Stimulated activated CD8-positive, alpha-beta memory T cell treated with anti-CD3 and anti-CD28 coated beads, Interleukin-2, amount 100 ng/mL, for 48 hours (primary cell): Measurements from ENCODE around the gene ACSF3.

Experiments used
- DNase-seq, 2 donors: peaks; one replicate each; pipeline ENCODE4 v3.0.0-alpha.2; 2020; ENCODE audit warnings: low read depth in 2 of 2

The ACSF3 gene

DNA sequence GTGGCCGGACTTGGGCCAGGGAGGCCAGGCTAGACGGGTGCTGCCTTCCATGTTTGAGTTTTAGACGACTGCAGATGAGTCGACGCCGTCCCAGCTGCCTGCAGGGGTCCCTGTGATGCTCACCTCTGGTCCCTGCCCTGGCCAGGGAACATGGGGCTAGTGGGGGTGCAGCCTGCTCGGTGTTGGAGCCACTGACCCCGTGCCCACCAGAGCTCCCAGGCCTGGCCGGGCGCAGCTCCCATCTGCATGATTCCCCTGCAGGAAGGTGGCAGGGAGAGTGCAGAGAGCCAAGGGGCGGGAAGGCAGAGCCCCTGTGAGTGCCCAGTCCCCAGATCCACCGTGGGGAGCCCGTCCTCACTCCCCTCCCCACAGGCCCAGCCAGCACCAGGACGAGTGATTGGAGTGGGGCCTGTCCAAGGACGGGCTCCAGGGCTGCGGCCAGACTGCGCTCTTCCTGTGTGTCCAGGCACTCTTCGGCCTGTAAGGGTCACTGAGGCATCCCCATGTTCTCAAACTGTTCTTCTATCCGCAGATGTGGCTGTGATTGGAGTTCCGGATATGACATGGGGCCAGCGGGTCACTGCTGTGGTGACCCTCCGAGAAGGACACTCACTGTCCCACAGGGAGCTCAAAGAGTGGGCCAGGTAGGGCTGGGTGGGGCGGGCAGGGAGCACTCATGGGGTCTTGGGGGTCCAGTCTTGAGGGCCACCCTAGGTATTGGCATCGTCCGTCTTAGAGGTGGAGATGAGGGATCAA is 51.9 kb downstream of the ACSF3 start:
- DNase-seq = no peak

DNA sequence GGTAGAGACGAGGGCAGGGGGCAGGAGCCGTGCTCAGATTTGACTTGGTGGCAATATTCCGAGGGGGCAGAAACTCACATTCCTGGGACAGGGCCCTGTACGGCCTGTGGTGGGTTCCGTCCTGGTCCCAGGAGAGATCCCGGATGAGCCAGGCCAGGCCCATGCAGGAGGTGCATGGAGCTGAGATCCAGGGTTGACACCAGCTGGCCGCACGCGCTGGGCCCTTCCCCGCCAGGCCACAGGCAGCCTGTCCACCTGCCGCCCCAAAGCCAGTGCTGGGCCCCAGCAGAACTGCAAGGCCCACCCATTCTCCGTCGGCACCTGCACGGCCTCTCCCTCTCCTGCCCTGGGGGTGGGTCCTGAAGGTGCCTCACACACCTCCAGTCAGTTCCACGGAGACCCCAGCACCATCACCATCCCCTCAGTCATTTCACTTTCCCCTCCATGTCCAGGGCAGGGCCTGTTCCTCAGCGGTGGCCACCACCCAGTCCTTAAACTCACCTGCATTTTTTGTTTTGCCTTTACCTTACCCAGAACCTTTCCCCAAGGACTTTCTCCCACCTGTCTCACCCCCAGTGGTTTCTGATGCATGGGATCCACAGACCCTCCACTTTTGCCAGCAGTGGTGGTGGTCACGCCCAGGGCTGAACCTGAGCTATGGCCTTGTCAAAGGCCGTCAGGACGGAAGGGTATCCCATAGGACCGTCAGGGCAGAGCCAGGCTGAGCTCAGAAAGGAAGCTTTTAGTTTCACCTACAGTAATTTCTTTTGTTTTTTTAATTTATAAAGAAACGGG is 52.8 kb downstream of the ACSF3 start:
- no peak for DNase-seq

DNA sequence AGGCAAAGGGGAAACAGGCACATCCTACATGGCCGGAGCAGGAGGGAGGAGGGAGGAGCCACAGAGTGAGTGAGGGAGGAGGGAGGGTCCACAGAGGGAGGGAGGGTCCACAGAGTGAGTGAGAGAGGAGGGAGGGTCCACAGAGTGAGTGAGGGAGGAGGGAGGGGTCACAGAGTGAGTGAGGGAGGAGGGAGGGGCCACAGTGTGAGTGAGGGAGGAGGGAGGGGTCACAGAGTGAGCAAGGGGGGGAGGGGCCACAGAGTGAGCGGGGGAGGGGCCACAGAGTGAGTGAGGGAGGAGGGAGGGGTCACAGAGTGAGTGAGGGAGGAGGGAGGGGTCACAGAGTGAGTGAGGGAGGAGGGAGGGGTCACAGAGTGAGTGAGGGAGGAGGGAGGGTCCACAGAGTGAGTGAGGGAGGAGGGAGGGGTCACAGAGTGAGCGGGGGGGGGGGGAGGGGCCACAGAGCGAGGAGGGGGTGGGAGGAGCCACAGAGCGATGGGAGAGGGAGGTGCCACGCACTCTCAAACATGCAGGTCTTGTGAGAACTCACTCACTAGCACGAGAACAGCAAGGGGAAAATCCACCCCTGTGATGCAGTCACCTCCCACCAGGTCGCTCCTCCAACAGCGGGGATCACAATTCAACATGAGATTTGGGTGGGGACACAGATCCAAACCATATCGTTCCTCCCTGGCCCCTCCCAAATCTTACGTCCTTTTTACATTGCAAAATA is 53.6 kb downstream of the ACSF3 start:
- no peak for DNase-seq

DNA sequence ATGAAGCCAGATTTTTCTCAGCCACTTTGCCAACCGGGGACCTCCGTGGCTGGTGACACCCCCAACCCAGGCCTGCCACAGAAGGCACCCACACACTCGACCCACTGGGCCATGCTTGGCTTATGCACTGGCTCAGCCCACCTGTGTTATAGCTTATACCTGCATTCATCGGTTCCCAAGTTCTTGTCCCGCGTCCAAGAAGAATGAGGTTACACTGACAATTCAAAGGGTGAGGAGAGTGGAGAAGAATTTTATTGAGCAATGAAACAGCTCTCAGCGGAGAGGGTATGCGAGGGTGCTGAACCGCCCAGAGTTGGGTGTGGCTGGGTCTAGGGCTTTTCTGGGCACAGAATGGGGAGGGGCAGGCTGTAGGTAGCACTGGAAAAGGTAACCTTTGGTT is 55.7 kb downstream of the ACSF3 start:
- no peak for DNase-seq

DNA sequence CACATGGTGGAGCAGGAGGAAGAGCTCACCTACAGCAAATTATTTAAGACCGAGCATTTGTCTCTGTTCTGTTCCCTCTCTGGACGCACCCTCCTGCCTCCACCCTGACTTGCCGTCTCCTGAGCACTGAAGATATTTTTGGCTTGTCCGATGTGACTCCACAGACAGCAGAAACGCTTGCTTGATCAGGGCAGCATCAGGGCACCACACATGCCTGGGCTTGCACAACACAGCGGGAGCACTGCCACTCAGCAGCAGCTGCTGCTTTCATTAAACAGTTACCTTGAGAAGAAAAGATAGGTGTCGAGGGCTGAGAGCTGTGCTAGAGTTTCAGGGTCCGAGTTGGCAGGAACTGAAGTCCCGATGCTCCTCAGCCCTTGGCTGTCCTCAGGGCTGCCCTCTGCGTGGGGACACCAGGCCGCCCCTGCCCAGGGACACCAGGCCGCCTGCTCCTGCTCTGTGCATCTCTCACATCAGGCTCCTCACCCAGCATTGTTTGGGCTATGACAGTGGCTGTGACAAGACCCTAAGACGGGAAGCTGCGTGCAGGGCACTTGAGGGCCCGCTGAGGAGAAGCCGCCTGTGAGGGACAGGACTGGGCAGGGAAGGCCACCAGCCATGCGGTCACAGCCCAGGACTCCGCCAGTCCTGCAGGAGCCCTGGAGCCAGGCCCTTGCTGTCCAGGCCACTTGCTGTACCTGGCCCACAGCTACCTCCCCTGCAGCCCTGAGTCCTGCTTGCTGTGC is 56.6 kb downstream of the ACSF3 start:
- no peak for DNase-seq

DNA sequence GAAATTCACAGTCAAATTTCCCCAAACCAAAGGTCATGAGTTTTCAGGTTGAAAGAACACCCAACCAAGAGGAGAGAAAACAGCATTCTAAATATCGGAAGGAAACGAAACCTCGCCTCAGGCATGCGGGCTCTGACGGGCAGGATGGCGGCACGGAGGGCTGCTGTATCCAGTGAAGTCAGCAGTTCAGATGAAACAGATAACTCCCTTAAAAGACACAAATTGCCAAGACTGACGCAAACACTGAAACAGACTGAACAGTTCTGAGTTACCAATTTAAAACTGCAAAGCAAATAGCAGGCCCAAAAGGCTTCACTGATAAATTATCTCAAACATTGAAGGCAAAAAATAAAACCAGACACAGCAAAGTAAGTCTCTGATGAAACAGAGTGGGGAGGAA is 57.3 kb downstream of the ACSF3 start:
- no peak for DNase-seq

DNA sequence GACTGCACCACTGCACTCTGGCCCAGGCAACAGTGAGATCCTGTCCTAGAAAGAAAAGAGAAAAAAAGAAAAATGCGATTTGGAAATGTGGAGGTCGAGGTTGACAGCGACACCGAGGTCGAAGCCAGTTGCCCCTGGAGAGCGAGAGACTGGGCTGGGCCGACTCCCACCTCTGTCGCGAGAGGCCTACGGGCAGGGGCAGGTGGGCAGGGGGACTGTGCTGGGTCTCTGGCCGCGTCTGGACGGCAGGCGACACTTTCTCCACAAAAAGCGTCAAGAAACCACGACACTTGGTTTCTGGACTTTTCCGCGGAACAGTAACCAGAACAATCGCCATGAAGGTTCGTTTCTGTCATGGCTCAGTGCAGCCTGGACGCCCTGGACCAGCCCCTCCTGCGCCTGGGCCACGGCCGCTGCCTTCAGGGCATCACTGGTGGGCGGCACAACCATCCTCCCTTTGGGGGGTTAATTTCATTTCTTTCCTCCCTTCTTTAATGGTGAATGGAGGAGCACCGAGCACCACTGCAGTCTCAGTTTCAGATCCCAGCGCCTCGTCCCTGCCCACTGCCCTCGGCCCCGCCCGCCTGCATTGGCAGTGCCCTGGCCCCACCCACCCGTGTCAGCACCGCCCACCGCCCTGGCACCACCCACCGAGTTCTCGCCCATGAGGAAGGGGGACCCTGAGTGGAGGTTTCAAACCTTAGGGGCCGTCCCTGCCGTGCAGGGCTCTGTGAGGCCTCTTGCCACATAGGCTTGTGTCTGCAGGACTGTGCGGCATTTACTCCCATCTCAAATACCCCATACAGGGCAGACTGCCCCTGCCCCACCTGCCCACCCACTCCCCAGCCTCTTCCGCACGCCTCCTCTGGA is 59.4 kb downstream of the ACSF3 start:
- DNase-seq = no peak

DNA sequence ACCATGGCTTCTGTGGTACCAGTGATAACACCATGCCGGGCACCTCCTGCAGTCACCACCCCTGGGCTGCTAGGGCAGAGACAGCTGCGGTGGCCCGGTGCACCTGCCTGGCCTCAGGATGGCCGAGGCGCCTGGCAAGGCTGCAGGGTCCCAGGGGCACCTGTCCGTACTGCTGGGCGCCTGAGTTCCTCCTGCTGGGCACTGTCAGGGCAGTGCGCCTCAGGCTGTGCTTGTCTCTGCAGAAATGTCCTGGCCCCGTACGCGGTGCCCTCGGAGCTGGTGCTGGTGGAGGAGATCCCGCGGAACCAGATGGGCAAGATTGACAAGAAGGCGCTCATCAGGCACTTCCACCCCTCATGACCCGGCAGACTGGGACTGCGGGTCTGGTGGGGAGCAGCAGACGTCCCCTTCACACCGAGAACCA is 60.2 kb downstream of the ACSF3 start:
- no peak for DNase-seq

DNA sequence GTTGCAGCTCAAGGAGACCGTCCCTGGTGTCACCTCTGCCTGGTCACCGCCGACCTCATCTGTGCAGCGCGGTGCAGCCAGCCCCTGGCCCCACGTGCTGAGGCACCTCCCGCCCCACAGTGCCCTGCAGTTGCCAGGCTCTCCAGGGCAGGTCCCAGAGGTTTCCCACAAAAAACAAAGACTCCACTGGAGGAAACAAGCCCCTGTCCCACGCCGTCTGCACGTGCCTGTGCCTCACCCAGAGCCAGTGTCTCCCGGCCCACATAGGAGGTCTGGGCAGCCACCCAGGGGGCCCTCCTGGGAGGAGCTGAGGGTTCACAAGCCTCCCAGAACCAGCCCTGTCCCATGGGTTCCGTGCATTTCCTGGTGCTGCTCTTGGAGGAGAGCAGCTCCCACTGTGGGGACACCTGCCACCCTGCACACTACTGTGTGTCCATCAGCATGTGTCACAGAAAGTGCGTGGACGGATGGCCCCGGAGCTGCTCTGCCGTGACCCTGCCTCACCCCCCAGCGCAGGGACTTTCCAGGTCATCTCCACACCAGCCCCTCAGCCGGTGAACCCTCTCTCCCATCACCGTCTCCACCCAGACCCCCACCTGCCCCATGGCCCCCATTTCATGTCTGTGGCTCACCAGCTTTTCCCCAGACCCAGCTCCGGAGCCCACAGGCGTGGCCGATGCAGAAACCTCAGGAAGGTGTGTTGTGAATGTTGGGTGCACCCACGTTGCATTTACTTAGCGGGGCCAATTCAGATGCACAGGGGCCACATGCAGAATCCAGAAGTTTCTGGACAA is 60.9 kb downstream of the ACSF3 start:
- no peak for DNase-seq

DNA sequence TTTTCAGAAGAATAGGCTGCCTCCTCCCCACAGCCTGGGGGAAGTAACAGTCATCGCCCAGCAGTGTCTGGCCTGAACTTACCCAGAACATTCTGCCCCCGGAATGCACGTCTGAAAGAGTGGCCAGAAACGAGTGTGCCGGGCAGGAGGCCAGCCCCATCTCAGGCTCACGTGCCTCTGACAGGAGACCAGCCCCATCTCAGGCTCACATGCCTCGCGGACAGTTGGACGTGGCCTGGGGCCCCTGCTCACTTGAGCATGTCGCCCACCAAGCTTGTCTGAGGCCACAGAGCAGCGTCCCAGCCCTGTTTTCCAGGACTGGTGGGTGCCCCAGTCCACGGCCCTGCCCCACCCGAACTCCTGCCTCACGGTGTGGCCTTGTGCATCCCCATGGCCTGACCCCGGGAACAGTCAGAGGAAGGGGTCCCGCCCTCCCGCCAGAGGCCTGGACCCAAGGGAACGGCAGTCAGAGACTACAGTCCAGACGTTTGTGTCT is 61.6 kb downstream of the ACSF3 start:
- no peak for DNase-seq

DNA sequence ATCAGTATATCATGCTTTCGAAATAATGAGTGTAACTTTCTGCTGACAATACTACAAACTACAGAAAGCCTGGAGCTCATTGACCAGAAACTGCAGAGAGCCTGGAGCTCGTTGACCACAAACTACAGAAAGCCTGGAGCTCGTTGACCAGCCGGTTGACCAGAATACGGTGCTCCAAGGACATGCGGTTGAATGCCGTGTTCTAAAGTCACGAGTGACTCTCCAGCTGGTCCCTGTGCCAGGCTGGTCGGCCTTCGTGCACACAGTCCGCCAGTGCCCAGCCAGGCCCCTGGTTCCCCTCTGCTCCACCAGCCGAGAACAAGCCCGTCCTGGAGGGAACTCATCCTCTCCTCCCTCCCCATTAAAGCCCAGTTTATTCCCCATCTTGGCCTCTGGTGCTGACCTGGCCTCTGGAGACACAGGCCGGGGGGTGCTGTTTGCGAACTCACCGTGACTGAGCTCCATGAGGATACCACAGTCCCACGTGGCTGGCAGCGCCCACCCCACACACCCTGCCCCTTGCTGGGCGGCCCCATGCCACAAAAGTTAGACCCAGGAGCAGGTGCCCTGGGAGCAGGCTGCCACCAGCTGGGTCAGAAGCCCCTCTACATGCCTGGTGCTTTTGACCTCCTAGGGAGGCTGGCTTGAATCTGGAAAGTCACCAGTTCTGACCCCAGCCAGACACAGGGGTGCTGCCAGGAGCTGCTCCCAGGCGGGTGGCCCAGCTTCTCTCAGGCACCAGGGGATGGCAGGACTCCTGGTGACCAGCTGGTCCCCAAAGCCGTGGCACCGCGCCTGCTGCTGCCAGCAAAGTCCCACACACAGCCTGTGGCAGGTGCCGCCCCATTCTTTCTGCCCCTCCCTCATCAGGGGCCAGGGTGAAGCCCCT is 62.4 kb downstream of the ACSF3 start:
- DNase-seq = no peak

DNA sequence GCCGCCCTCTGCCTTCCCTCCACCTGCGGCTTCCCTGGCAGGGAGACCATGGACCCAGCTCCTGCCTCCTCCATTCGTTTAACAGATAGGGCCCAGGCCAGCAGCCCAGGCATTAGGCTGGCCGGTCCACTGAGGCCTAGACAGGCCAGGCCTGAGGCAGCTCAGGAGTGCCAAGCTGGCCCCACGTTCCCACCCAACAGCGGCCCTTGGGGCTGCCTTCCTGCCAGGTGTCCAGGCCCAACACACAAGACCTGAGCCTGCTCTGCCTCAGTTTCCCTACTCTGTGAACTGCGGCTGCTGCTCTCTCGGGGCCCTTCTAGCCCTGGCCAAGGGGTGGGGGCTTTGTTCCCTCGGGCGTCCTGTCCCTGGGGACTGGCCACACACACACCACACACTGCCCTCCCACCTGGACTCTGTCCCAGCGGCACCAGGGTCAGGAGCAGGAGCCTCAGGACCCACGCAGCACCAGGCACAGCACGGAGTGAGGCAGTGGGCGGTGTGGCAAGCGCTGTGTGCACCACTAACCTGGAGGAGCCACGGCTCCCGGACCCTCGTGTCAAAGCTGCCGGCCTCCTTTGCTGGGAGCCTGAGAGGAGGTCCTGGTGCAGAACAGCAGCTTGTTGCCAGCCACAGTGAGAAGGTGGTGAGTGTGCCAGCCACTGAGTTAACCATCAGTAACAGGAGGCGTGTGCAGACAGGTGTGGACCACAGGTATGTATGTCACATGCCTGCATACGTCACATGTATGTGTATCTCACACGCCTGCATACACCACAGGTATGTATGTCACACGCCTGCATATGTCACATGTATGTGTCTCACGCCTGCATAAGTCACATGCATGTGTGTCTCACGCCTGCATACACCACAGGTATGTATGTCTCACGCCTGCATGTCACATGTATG is 63.3 kb downstream of the ACSF3 start:
- DNase-seq = no peak

DNA sequence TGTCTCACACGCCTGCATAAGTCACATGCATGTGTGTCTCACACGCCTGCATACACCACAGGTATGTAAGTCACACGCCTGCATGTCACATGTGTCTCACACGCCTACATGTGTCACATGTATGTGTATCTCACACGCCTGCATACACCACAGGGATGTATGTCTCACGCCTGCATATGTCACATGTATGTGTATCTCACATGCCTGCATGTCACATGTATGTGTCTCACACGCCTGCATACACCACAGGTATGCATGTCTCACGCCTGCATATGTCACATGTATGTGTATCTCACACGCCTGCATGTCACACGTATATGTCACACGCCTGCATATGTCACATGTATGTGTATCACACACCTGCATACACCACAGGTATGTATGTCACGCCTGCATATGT is 64.1 kb downstream of the ACSF3 start:
- no peak for DNase-seq

DNA sequence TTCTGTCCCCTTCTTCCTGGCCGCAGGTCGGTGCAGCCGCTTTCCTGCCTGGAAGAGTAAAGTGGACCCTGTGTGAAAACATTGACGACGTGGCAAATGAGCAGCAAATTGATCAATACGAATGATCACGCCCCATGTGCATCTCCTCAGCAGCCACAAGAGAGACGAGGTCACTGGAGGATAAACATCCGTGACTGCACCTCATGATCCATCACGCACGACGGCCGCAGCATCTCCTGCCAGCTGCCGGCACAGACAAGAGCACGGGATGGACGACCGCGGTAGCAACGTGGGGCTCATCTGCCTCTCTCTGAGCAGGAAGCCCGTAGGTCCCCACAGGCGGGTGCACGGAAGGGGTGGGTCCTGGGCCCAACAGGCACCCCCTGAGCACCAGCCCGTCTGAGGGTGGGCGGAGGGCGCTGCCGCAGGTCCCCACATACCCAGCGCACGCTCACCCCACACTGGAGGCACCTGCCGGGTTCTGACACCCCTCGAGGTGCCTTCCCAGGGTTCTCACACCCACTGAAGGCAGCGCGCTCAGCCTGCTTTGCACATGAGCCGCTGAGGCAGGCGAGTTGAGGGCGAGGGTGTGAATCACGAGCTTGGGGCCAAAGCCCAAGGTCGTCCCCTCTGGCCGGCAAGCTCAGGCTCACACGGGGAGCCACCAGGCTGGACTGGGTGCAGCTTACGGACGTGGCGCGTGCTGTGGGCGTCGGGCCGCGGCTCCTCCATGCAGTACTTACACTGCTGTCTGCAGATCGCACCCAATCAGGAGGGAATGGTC is 65.6 kb downstream of the ACSF3 start:
- DNase-seq = no peak

DNA sequence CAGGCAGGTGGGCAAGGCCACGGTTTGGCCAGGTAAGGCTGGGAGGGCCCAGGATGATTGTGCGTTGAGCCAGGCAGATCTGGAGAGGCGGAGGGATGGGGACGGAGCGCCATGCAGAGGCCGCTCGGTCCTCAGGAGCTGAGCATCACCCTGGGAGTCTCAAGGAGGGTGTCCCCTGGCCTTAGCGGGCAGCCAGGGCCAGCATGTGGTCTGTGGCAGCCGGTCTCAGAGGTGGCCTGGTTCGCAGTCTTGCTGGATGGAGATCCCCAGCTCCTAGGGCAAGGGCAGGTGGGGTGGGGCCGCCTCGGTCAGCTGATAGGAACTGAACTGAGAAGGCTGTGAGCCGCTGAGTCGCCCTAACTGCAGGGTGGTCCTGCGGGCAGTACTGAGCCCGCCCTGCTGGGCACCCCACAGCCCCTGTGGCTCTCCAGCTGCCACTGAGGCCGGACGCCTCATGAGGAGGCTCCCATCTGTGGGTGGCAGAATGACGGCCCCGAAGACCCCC is 66.2 kb downstream of the ACSF3 start:
- no peak for DNase-seq

DNA sequence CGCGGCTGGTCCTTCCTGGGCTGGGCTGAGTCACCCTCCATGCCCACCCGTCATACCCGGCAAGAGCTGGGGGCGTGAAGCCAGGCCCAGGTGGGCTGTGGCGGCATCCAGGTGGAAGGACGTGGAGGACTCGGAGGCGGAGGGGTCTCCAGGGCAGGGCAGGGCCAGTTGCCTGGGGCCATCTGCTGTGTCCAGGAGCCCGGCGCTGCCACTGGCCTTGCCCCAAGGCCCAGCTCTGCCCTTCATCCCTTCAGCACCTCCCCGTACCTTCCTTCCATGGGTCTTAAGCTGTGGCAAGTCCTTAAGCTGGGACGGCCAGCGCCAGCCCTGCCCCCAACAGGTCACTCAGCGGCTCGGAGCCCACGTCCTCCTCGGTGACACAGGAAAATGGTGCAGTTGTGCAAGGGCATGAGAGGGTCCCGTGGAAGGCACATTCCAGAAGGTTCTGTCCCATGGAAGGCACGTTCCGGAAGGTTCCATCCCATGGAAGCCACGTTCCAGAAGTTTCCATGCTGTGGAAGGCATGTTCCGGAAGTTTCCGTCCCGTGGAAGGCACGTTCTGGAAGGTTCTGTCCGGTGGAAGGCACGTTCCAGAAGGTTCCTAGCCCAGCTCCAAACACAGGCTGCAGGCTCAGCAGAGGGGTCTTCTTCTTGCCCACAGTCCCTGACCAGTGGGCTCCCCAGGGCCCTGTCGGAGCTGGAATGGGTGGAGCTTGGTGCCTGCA is 67.5 kb downstream of the ACSF3 start:
- DNase-seq = no peak
